ENCODE results near the gene VAMP2. TPM values are rescaled to one million over a fixed set of nuclear protein-coding genes. Genes with fewer than 3 reads are reported as not detected.

VAMP2 gene
- total and polyA plus RNA-seq, 2 donors (not counting 1 experiment from before 2014, with no cell fraction given): 162 to 209 TPM

DNA sequence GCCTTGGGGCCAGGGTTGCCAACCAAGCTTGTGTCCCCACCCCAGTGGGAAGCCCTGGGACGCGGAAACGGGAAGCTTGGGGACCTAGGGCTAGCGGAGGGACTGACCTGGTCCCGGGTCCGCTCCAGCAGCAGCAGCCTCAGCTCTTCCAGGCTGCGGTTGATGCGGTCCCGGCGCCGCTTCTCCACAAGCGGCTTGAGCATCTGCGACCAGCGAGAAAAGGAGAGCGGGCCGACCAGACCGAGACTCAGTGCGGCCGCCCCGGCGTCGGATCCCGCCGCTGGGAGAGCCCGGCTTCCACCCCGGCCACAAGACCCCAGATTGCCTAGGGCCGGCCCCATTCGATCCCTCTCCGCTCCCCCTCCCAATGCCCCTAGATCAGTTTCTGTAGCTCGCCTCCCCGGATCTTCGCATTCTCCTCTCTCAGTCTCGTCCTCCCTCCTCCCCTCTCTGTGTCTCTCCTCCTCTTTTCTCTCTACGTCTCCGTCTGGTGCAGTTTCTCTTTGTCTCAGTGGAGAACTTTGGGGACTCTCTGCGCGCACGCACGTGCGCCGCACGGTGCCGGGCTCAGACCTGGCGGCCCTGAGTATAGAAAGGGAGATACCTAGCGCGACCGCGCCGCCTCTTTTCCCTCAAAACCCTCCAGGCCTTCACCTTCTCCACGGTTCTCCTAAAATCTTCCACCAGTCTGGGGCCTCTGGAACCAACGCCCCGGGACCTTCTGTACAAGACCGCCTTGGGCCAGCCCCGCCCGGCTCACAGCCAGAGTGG is 39.6 kb downstream of the VAMP2 start:
- Mint-ChIP-seq H3K9me3 (ENCODE audit: insufficient read depth) (no peaks in the 10 kb centered on the region), H3K27me3 (peaks cover 45% of the 10 kb centered on the region), H3K4me1 (peaks cover 80% of the 10 kb centered on the region), H3K4me3 (peak overlapping the region; percentile 94), H3K27ac (peak overlapping the region; percentile 6)
- ChIA-PET POLR2A (interaction anchor here (0.6 to 1.8 kb wide), 4 partner anchors 34 to 124 kb away, joined by 4 to 6 read pairs (median 6); partner anchors contain the start of gene CTC1), CTCF (interaction anchor here (1.0 to 3.6 kb wide), 9 partner anchors 10 to 177 kb away, joined by 3 to 12 read pairs (median 8); no protein-coding TSS in a partner anchor)
- TF ChIP-seq EZH2 (IDR thresholded peaks at IDR 0.05; ENCODE audit: borderline replicate concordance, insufficient read depth, low read depth, low read length, poor library complexity, severe bottlenecking) (peak; percentile 3), CTCF (IDR thresholded peaks at IDR 0.05) (no peak)
- Histone ChIP-seq H3K9me3 (ENCODE audit: control extremely low read depth in 1 of 3, control insufficient read depth in 2 of 3, insufficient read depth in 1 of 3, low read length in 2 of 3) (peaks cover 0 to 22% (median 0%) of the 10 kb centered on the region in 3 donors), H2AFZ (ENCODE audit: insufficient read depth, low read depth, low read length, poor library complexity, severe bottlenecking) (peak overlapping the region; percentile 54), H3K36me3 (replicated peaks in 1 of 2; ENCODE audit: control extremely low read depth in 1 of 2, control insufficient read depth in 1 of 2, extremely low read depth in 1 of 2, insufficient read depth in 2 of 2, low read length in 1 of 2) (no peaks in the 10 kb centered on the region), H4K20me1 (ENCODE audit: control insufficient read depth, insufficient read depth, low read length, poor library complexity, severe bottlenecking) (peaks cover 34% of the 10 kb centered on the region), H3K27ac (ENCODE audit: low read length in 2 of 2) (no peak overlapping the region), H3K79me2 (ENCODE audit: control insufficient read depth, insufficient read depth, low read length) (no peaks in the 10 kb centered on the region), H3K4me2 (replicated peaks; ENCODE audit: low read depth, low read length, poor library complexity, severe bottlenecking) (peak overlapping the region; percentile 91), H3K4me1 (ENCODE audit: control insufficient read depth in 2 of 2, insufficient read depth in 2 of 2, low read length in 2 of 2) (peaks cover 62 to 75% of the 10 kb centered on the region in 2 donors), H3K9ac (ENCODE audit: low read length) (peak overlapping the region; percentile 83), H3K4me3 (ENCODE audit: control extremely low read depth in 1 of 5, extremely low read depth in 1 of 5, insufficient read depth in 1 of 5, low read depth in 2 of 5, low read length in 4 of 5) (peak overlapping the region in 4 of 5 experiments; percentile 29 to 85 (median 70)), H3K27me3 (replicated peaks in 1 of 4; ENCODE audit: control extremely low read depth in 1 of 4, control insufficient read depth in 3 of 4, insufficient read depth in 4 of 4, low read length in 3 of 4) (peaks cover 0 to 50% (median 21%) of the 10 kb centered on the region in 4 experiments)
- intact Hi-C loops (cut with micrococcal nuclease): no loop called here
- under 1% methylated on average over 44 of the region's 55 CpGs for WGBS (ENCODE audit: insufficient coverage)
- DNase-seq (peak; percentile 73), ATAC-seq (ENCODE audit: low read depth) (no peak)

Measured in B cell (primary cell).